ENCODE measurements around the gene DAB2IP.

- TF ChIP-seq, protein P1, sequence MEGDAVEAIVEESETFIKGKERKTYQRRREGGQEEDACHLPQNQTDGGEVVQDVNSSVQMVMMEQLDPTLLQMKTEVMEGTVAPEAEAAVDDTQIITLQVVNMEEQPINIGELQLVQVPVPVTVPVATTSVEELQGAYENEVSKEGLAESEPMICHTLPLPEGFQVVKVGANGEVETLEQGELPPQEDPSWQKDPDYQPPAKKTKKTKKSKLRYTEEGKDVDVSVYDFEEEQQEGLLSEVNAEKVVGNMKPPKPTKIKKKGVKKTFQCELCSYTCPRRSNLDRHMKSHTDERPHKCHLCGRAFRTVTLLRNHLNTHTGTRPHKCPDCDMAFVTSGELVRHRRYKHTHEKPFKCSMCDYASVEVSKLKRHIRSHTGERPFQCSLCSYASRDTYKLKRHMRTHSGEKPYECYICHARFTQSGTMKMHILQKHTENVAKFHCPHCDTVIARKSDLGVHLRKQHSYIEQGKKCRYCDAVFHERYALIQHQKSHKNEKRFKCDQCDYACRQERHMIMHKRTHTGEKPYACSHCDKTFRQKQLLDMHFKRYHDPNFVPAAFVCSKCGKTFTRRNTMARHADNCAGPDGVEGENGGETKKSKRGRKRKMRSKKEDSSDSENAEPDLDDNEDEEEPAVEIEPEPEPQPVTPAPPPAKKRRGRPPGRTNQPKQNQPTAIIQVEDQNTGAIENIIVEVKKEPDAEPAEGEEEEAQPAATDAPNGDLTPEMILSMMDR (conservative IDR thresholded peaks at IDR 0.05; ENCODE audit: low read length): no peak
- no peak for TF ChIP-seq EZH2phosphoT487 (IDR thresholded peaks at IDR 0.05; ENCODE audit: borderline replicate concordance)
Measured at GRCh38 chr9:121698627-121699570, 47.5 kb downstream of the DAB2IP start.
